ENCODE measurements around the gene DNAJC15.

DNAJC15 gene

DNA sequence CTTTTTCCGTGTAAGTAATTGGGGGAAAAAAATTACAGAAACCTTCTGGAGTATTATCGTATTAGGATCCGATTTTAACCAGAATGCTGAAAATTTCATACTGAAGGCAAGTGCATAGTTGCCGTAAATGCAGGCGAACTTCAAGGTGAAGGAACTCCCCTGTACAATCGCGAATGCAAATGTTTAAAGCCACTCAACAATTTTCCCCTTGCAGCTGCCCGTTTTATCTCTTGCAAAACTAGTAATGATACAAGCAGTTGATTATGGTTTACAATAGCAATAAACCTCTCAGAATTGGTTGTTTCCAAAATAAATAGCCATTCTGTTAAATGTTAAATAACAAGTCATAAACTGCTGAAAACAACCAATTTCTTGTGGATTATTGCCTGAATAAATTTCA lies 105.7 kb downstream of the DNAJC15 start:
- DNase-seq: no peak

DNA sequence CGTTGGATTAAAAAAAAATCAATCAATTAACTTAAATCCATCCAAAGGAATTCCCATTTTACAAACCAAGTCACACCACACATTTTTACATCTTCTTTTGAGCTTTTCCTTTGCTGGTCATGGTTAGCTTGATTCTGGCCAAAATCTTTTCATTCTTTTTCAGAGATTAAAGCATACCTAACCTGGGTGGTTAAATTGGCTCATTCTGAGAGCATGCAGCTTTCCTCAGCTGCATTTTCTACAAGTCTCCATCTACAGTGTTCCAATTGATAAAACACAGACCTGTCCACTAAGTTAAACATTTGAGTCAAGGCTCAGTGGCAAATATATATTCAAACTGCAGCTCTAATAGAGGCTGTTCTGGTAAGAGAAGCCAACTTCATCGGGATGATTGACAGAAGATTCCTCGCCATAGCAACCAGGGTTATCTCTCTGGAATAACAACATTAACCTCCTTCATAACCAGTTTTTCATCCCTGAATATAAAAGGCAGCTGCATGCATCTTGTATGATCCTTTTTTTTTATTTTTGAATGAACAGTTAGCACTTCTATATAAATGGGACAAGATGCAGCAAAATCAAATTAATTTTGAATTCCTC lies 106.2 kb downstream of the DNAJC15 start:
- DNase-seq: no peak

DNA sequence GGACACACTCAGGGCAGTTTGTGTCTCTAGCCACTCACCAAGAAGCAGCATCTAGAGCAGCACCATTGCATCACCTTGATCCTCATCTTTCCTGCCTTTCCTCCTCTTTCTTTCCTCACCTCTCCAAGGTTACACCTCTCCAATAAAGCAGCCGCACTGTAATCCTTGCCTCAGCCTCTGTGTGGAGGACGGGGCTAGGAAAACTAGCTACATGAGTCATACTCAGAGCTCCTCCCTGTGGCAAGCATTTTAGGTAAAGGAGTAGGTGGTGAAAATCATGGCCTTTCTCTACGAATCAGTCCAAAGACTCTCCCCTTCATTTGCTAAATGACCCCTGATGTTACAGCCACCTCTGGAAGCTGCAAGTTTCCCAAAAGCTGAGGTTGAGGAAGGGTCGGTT lies 108.9 kb downstream of the DNAJC15 start:
- DNase-seq: peak; percentile 9

DNA sequence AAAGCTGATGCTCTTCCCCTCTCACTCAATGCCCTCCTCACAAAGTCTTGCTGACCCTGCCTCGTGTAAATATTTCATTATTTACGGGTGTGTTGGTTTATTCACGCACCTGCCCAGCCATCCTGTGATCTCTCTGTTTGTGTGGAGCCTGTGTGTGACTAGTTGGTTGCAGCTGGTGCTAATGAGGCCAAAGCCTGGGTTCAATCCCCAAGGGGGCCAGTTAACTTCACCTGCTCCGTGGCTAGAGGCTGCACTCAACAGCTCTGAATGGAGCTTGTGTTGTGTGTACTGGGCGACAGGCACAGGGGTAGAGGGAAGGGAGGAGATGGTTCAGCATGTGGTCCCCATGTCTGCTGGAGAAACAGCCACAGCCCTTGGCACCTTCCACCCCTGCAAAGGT lies 109.5 kb downstream of the DNAJC15 start:
- no peak for DNase-seq

DNA sequence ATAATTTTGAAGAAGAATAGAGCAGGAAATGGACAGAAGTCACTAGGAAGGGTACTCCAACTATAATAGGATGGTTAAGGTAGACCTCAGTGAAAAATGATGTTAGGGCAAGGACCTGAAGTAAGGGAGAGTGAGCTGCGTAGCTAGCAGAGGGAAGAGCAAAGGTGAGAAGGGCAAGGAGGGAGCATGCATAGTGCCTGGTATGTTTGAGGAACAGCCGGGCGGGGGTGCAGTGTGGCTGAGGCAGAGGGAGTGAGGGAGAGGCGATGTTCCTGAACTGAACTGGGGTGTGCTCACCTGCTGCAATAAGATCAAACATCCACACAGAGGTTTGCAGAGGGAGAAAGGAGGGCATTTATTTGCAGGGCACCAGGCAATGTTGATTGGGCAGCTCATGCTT lies 110.4 kb downstream of the DNAJC15 start:
- DNase-seq: no peak

DNA sequence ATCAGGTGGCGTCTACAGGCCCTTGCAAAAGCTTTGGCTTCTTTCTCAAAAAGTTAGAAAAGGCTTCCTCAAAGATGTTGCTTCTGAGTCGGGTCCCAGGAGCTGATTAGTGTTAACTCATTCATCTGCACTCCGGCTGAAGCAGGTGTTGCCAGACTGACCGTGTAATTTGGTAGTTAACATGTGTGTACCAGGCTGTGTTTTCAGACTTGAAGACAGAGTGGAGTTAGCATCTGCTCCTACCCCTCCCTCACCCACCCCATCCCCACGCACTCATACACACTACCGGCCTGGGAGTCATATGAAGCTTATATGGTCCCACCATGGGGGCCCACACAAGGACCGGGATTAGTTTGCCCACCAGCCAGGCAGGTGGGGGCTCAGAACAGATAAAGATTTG lies 111.5 kb downstream of the DNAJC15 start:
- no peak for DNase-seq

DNA sequence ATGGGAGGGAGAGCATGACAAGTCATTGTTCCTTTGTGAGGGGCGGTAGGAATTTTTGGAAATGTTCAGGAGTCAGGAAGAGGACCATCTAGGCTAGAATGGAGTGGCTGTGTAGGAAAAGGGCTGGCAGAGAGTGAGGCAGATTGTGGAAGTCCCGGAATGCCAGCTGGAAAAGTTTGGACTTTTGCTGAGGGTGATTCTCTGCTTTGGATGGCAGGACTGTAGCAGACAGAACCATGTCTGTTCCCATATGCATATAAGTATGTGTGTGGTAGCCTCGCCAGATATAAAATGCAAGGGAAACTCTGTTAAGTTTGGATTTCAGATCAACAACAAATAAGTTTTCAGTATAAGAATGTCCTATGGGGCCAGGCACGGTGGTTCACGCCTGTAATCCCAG lies 112.1 kb downstream of the DNAJC15 start:
- DNase-seq: no peak

DNA sequence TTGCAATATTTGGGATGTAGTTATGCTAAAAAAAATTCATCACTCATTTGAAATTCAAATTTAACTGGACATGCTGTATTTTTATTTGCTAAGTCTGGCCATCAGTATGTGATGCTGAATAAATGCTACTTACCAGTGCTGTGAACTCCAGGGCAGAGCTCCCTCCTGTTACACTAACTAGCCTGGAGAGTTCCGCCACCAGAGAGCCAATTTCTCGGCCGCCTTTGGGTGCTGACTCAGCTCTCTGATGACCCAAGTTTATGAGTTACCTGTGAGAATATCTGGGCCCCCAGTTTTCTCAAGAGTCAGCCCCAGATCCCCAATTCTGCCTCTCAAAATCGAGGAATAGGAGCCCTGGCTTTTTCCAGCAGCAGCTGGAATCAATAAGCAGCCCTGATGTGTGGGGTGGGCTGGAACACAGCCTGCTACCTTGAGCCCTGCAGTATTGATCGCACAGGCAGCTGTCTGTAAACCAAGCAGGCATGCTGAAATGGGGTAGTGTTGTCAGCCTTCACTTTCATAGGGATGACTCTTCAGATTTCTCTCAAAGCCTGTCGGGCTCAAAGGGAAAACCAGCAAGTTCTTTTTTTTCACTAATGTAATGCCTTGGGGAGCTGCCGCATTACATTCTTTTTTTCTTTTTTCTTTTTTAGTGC lies 113.7 kb downstream of the DNAJC15 start:
- no peak for DNase-seq

DNA sequence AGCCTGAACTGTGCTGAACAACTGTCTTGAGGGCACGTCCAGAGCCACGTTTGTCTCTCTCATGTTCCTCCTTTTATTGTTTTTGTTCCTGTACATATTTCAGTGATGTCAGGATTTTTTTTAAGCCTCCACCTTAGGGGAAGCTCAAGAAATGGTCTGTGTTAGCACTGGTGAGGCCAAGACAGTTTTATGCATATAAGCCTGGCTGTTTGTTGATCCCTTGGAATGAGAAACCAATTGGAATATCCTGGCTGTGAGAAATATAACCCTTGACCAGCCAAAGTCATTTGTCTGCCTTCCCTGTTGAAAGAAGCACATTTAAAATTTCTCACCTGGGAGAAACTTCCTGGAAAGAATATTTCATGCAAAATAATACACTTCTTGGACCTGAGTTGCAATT lies 115.8 kb downstream of the DNAJC15 start:
- DNase-seq: no peak

DNA sequence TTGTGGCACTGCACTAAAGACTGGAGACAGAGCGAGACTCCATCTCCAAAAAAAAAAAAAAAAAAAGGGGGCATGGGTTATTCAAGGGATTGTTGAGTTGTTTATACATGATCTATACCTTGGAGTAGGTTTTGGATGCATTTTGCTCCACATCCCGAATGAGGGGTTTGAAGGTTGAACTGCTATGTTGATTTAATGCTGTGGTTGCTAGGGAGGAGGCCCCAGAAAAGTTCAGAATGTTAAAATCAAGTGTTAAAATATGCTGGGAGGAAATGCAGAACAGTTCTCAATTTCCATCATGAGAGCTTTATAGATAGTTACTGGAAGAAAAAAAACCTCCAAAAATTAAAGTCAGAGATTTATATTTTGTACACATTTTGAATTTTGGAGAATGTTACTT lies 116.5 kb downstream of the DNAJC15 start:
- DNase-seq: no peak

DNA sequence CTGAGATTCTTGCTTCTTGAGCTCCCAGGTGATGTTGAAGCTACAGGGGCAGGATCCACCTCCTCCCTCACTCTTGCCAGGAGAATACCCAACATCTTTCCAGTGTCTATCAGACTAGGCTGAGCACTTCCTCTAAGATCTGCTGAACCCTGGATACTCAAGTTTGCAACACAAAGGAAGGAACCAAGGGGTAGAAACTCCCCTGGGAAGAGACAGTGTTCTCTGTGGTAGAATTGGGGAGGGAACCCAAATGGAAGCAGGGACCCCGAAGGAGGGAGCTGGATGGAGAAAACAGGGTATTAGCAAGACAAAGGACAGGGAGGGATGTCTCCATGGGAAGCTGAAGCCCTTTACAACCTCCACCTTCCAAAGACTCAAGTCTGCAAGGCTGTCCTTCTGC lies 117.6 kb downstream of the DNAJC15 start:
- no peak for DNase-seq

DNA sequence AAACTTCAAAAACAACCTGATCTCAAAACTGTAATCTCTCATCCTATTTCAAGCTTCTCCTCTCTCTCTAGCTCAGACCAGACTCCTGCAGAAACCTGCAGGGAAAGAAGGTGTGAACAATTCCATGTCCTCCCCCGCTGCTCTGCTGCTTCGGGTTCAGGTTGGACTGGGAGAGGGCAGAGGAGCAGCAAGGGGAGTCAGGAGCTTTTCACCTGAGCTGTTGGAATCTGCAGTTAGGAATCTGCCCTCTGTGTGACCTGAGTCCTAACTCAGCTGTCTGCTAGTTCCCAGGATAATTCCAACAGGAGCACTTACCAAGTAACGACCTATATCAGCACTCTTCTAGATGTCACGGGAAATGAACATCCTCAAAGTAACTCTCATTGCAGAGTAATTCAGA lies 118.3 kb downstream of the DNAJC15 start:
- no peak for DNase-seq

DNA sequence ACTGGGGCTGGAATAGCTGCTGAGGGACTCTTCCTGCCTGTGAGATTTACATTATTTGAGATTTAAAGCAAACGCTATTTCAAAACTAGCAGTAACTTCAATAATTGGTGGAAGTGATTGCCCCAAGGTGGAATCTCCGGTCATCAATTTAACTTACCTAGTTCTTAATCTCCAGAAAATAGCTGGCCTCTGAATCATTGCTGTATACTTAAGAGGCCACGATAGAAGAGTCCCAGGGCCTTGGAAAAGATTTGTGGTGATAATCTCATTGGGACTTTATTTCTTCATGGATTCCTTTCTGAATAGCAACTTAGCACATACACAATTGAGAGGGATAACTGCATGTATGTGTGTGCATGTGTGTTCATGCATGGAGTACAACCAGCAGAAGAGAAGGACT lies 120.2 kb downstream of the DNAJC15 start:
- DNase-seq: no peak

DNA sequence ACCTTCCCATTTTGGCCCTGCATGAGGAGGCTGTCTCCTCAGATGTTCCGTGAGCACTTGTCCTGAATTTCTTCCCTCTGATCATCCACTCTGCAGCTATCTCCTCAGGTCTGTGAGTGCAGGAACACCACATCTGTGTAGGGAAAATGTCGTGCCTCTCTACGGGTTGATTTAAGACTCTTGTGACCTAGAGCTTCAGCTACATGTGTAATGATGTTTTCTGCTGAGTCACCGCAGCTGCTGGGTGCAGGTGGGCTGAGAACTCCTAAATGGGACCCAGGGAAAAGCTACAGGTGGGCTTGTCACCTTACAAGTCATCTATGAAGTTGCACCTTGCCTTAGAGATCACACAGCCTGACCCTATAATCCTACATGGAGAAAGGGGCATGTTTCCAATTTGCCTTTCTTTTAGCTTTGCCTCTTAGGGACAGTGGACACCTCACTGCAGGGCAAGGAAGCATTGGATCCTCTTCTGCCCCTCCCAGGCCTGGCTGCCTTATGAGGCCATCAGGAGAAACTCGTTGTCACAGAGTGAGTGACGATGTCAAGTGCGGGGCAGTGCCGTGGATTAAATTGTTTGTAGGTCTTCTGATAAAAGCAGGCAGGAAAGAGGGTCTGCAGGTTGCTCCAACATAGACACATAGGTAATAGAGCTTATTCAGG lies 122.3 kb downstream of the DNAJC15 start:
- DNase-seq: no peak

DNA sequence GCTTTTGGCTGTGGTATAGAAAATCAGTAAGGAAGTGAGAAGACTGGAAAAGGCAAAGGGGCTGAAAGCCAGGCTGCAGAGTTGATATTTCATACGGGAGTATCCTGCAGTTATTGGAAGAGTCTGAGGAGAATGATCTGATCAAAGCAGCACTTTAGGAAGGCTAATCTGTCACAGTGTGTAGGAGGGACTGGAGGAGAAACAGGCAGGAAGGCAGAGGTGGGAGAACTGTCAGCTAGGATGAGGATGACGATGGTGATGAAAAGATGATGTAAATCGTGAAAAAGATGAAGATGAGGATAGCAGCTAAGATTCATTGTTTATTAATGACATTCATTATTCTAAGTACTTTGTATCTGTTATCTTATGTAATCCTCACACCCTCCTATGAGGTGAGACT lies 123.0 kb downstream of the DNAJC15 start:
- no peak for DNase-seq

DNA sequence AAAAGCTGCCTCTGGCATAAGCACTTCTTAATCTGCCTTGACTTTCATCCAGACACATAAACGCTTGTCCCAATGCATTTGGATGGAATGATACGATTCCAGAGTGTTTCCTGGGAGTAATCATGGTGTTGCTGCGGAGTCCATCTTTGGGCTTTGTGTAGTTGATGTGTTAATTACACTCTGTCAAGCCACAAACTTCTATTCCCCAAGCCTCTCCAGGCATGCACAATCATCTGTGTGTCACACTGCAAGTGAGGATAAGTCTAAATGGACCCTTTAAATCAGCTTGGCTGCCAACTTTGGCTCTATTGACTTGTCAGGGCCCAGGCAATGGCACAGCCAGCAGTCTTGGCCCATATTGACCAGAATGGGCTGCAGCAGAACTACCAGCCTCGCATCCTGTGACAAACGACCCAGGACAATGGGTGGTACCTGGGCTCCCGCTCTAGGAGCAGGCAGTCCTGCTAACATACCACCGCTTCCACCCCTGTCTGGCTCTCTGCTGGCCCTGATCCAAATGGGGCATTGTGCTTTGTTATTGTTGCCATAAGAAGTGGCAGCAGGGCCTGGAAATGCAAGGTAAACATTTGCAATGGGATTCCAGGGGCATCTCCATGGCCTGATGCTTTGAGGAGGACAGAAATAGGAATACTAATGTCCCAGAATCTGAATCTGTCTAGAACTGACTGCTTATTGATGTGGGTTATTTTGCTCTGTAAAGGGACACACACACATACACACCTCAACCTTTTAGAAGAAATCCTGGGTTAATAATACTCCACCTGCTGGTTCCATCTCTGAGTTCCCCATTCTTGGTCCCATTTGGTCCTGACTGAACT lies 127.2 kb downstream of the DNAJC15 start:
- no peak for DNase-seq

DNA sequence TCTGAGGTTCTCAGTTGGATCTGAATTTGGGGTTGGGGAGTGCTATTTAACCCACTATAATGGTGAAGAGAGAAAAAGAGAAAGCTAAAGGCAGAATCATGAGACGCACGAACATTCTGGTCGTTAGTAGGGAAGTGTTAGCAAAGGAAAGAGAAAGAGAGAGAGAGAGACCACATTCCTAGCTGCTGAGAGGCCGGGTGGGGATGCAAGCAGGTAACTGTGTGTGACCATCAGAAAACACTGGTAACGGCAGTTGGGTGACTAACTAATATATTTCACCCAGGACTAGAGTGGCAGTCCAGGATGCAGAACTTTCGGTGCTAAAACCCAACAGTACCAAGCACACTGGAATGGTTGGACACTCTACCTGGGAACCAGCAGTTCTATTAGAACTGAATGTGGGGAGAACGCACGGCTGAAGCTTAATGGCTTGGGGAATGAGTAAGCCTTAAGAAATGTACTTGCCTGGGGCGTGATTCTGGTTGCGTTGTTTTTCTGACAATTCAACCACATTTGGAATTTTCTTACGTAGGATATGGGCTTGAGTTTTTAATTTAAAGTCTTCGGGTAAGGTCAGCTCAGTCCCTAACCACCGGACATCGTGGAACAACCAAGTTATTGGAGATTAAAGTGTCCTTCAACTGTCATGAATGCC lies 130.2 kb downstream of the DNAJC15 start:
- DNase-seq: no peak

DNA sequence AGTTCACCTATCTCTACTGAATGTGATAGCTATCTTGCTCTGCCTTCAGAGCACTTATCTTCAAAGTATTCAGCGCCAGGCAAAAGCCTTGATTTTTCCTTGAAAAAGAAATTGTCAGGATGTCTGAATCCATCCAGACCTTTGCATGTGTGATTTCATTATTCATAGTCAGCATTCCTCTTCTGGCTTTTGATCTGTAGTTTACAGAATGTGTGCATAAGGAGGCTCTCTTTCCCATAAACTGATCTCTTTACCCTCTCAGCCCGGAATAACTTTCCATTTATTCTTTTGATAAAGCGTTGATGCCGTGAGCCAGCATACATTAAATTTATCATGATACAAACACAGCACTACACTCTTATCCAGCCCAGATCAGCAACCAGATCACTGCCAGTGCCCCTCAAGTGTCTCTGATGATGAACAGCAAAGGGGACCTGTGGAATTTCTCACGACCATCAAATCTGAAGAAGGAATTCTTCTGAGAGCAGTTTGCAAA lies 130.8 kb downstream of the DNAJC15 start:
- no peak for DNase-seq

DNA sequence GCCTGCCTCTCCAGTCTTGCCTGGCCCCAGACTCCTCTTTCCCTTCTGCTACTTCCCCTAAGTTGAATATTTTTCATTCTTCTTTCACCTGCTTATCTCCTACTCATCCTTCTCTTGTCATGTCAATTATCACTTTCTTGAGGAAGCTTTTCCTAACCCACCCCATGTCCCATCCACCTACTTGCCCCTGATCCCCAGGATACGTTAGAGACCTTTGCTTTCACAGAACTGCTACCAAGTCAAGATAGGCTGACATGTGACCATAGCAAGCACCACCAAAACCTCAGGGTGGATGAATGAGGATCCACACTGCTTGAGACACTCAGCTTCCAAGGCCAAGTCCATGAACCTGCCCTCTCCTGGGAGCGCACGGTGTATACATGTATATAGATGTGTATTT lies 131.5 kb downstream of the DNAJC15 start:
- no peak for DNase-seq

DNA sequence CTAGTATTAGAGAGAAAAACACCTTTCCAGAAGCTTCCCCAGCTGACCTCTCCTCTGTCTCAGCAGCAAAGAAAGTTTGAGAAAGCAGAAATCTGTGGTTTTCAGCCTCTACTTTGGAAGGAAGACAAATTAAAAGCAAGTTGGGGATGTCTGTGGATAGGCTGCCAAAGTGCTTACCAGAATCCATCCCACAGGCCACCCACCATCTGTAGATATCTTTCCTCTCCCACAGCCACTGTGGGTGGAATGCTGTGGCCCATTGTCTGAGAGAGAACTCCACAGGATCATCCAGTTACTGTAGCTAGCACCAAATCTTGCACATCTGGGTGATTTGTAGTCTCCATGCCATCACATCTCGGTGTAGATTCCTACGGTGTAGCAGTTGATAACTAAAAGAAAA lies 133.5 kb downstream of the DNAJC15 start:
- DNase-seq: no peak

DNA sequence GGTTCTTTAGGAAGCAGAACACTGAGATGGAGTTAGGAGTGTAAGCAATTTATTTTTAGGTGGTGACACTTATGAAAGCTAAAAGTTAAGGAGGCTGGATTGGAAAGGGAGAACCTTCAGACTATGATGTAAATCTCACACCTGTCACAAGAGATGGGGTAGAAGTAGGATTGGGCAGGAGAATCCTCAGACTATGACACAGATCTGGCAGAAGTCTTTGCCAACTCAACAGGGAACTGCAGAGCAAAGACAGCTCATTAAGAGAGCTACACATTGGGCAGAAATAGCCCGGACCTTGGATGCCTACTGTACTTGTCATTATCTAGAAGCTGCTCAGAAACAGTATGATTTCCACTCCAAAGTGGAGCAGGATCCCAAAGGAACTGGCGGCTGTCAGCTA lies 134.4 kb downstream of the DNAJC15 start:
- DNase-seq: no peak

DNA sequence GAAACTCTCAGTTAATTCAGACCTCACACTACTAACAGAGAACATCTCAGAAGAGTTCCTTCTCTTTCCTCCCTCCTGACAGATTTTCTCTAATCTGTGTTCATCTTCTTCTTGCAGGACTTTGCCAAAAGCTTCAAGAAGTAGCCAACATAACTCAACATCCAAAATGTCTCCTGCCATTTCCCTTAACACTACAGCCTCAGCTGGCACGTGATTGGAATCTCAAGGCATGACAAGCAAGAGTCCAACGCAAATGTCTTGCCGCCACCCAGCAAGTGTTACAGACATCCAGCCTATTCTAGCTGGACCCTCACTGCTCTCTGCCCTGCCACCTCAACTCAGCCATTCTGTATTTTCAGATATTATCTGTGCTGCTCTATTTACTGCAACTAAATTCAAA lies 135.1 kb downstream of the DNAJC15 start:
- DNase-seq: no peak

DNA sequence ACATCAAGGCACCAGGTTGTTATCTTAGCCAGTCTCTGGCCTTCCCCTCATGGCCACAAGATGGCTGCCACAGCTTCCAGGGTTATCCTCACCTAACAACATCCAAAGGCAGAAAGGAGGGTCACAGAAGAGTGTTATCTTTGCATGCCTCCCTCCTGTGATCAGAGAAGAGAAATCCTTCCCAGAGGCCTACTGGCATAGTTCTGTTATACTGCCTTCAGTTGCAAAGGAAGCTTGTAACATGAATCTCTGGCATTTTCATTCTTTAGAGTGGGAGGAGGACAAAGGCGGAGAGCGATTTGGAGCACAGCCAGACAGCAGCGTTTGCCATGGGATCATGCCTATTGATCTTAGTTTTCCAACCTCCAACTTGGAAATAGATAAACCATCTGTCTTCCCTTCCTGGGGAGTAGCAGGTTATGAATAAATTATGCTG lies 135.7 kb downstream of the DNAJC15 start:
- DNase-seq: no peak

Data from activated CD4-positive, alpha-beta T cell treated with anti-CD3 and anti-CD28 coated beads, Interleukin-10, Interleukin-2, amounts not matched to agents 100 ng/mL and 50 ng/mL, durations not matched to agents 16 hours and 8 hours (primary cell).